Fibroblast of lung (primary cell): ENCODE results near the gene KANTR.

Experiments
- CTCF ChIP-seq, 2 donors: IDR thresholded peaks in 1 of 2; conservative IDR thresholded peaks in 1 of 2; 1 replicate in 1 of 2; 2 replicates in 1 of 2; pipeline ENCODE4 v1.5.1; 2011 to 2012; ENCODE audit warnings: low read length in 2 of 2, control low read depth in 1 of 2, inconsistent platforms in 1 of 2, low read depth in 1 of 2, mild to moderate bottlenecking in 1 of 2
- EZH2 ChIP-seq: IDR thresholded peaks from 2 replicates; pipeline ENCODE4 v1.5.1; 2012; ENCODE audit warnings: low read length, control low read depth, mild to moderate bottlenecking; ENCODE audit errors: missing control alignments

- TF ChIP-seq CTCF (conservative IDR thresholded peaks at IDR 0.05 in 1 of 2, IDR thresholded peaks at IDR 0.05 in 1 of 2; ENCODE audit: low read depth in 1 of 2, low read length in 2 of 2) (no peak), EZH2 (no peak)
Observed at GRCh38 chrX:53084043-53084570, 9.8 kb upstream of the KANTR start.
